ENCODE data around the gene PPP1R14C. TPM values are rescaled to one million over a fixed set of nuclear protein-coding genes. Genes with fewer than 3 reads are reported as not detected.

PPP1R14C gene
- total and polyA plus RNA-seq, 8 donors: 11.7 to 33.6 (median 18.6) TPM

GRCh38 chr6:150124235-150124634 is 18.6 kb upstream of the PPP1R14C start:
- no peak for ATAC-seq
- TF ChIP-seq CTCF (IDR thresholded peaks at IDR 0.05): no peak
- Histone ChIP-seq H3K4me3 (no peak overlapping the region), H3K27me3 (no peaks in the 10 kb centered on the region), H3K9me3 (no peaks in the 10 kb centered on the region), H3K36me3 (no peaks in the 10 kb centered on the region), H3K4me1 (peaks cover 2 to 10% of the 10 kb centered on the region in 2 donors), H3K27ac (no peak overlapping the region)
- DNase-seq: no peak
- intact Hi-C loops (cut with DNase I): no loop called here

- no peaks in the 10 kb centered on the region for H3K27me3 ChIP-seq
- ATAC-seq (no peak), DNase-seq (no peak)
- intact Hi-C loops (cut with DNase I): no loop called here
- no peak for TF ChIP-seq CTCF (IDR thresholded peaks at IDR 0.05)
- no peak overlapping the region for H3K4me3 ChIP-seq
- peaks cover 0 to 5% of the 10 kb centered on the region in 2 donors for H3K4me1 ChIP-seq
- H3K36me3 ChIP-seq: no peaks in the 10 kb centered on the region
- no peak overlapping the region for H3K27ac ChIP-seq
- no peaks in the 10 kb centered on the region for H3K9me3 ChIP-seq
These were observed 16.1 kb upstream of the PPP1R14C start for GRCh38 chr6:150126641-150127291.

GRCh38 chr6:150128425-150128824 is 14.4 kb upstream of the PPP1R14C start:
- TF ChIP-seq CTCF (IDR thresholded peaks at IDR 0.05): no peak
- Histone ChIP-seq H3K27me3 (no peaks in the 10 kb centered on the region), H3K36me3 (no peaks in the 10 kb centered on the region), H3K4me1 (peaks cover 0 to 5% of the 10 kb centered on the region in 2 donors), H3K9me3 (no peaks in the 10 kb centered on the region), H3K27ac (no peak overlapping the region), H3K4me3 (no peak overlapping the region)
- peak in 1 of 4 donors; percentile 31 for DNase-seq
- intact Hi-C loops (cut with DNase I): no loop called here
- ATAC-seq: peak; percentile 75

GRCh38 chr6:150129616-150130505 is 13.0 kb upstream of the PPP1R14C start:
- intact Hi-C loops (cut with DNase I): no loop called here
- TF ChIP-seq CTCF (IDR thresholded peaks at IDR 0.05): no peak
- no peak overlapping the region for H3K27ac ChIP-seq
- no peaks in the 10 kb centered on the region for H3K27me3 ChIP-seq
- no peaks in the 10 kb centered on the region for H3K9me3 ChIP-seq
- peaks cover 4 to 5% of the 10 kb centered on the region in 2 donors for H3K4me1 ChIP-seq
- DNase-seq (no peak), ATAC-seq (no peak)
- no peak overlapping the region for H3K4me3 ChIP-seq
- no peaks in the 10 kb centered on the region for H3K36me3 ChIP-seq

- intact Hi-C loops (cut with DNase I): no loop called here
- no peaks in the 10 kb centered on the region for H3K36me3 ChIP-seq
- H3K4me1 ChIP-seq: peaks cover 4% of the 10 kb centered on the region in 2 donors
- no peaks in the 10 kb centered on the region for H3K9me3 ChIP-seq
- no peaks in the 10 kb centered on the region for H3K27me3 ChIP-seq
- H3K4me3 ChIP-seq: no peak overlapping the region
- DNase-seq (no peak), ATAC-seq (no peak)
- peak overlapping the region in 1 of 2 donors; percentile 20 for H3K27ac ChIP-seq
- TF ChIP-seq CTCF (IDR thresholded peaks at IDR 0.05): no peak
These were observed 9.2 kb upstream of the PPP1R14C start for GRCh38 chr6:150133686-150134085.
